Measurements from ENCODE around the gene COLGALT1.

GRCh38 chr19:17615889-17616685 is 60.6 kb downstream of the COLGALT1 start:
- TF ChIP-seq POLR2AphosphoS5 (IDR thresholded peaks at IDR 0.05) = no peak
- no peak for TF ChIP-seq CTCF (IDR thresholded peaks at IDR 0.05)
- no peak for TF ChIP-seq POLR2A (IDR thresholded peaks at IDR 0.05)

Data from transverse colon (tissue), 4 donors.